K562 (cell line): ENCODE measurements around the gene CD47. TPM values are rescaled to one million over a fixed set of nuclear protein-coding genes. Genes with fewer than 3 reads are reported as not detected.

Experiments
- ATAC-seq: fragments of 200-7000 bp; cut with Tn5 transposase; 3 replicates; pipeline ENCODE4 v1.9.1; 2020; ENCODE audit warnings: moderate library complexity
- BruUV-seq: library from RNA; stranded (reverse); fragments of 400-500 nt; replicated peaks from 2 replicates; lab custom pipeline; 2021; lab: Mats Ljungman, UMichigan
- CTCF ChIA-PET: fragments of 300-600 bp; formaldehyde crosslinking; extraction: SDS; loops from one replicate; lab custom pipeline; 2021; ENCODE audit warnings: low intra/inter-chr PET ratio; lab: Yijun Ruan, JAX
- POLR2A ChIA-PET: fragments of 300-600, 350-650 bp; sonication (Branson Sonifier 250); formaldehyde crosslinking; extraction: SDS; loops from one replicate; lab custom pipeline; 2021; ENCODE audit warnings: antibody characterized with exemption, inconsistent platforms; lab: Yijun Ruan, JAX
- DNase-seq, 4 experiments: peaks; one replicate each; pipeline versions ENCODE4 v3.0.0 to v3.0.0-alpha.2; 2011 to 2018; ENCODE audit warnings: low spot score in 3 of 4, mixed read lengths in 3 of 4; ENCODE audit errors: extremely low read depth in 1 of 4
- FAIRE-seq: peaks from 2 replicates; lab custom pipeline; 2011; peaks lifted over from hg19 to GRCh38; lab: Jason Lieb, UNC
- H2AFZ ChIP-seq: 2 replicates; pipeline ENCODE4 v1.6.0; 2011; ENCODE audit warnings: low read depth, low read length, control low read depth, inconsistent platforms
- H3K27ac ChIP-seq: fragments of 200-600 bp; 3 replicates; pipeline ENCODE4 v1.8.0; 2011; ENCODE audit warnings: low read depth, mild to moderate bottlenecking, control low read depth, inconsistent platforms, low read length, moderate library complexity, mixed read lengths; ENCODE audit errors: extremely low read depth
- H3K27me3 ChIP-seq, 2 experiments: fragments of 300-600 bp in 1 of 2; 2 replicates in 1 of 2; 3 replicates in 1 of 2; pipeline versions ENCODE4 v1.6.0 to v1.8.0; 2011; ENCODE audit warnings: inconsistent platforms in 2 of 2, low read length in 2 of 2, mild to moderate bottlenecking in 1 of 2, mixed read lengths in 1 of 2, moderate library complexity in 1 of 2; ENCODE audit not compliant: control insufficient read depth in 2 of 2, insufficient read depth in 2 of 2
- H3K36me3 ChIP-seq: fragments of 300-600 bp; 3 replicates; pipeline ENCODE4 v1.8.0; 2011; ENCODE audit warnings: mild to moderate bottlenecking, low read length, inconsistent platforms; ENCODE audit not compliant: control insufficient read depth, insufficient read depth
- H3K4me1 ChIP-seq, 2 experiments: fragments of 200-600 bp in 1 of 2; replicated peaks in 1 of 2; 2 replicates in 1 of 2; 3 replicates in 1 of 2; pipeline versions ENCODE4 v1.5.1 to v1.8.0; 2011; ENCODE audit warnings: inconsistent platforms in 2 of 2, low read length in 2 of 2, mild to moderate bottlenecking in 1 of 2, mixed read lengths in 1 of 2, moderate library complexity in 1 of 2; ENCODE audit not compliant: control insufficient read depth in 2 of 2, insufficient read depth in 2 of 2
- H3K4me2 ChIP-seq: 2 replicates; pipeline ENCODE4 v1.6.1; 2011; ENCODE audit warnings: low read length, control low read depth, inconsistent platforms, mixed read lengths; ENCODE audit not compliant: insufficient read depth
- H3K4me3 ChIP-seq: fragments of 200-600 bp; sonication (generic), shearing (Covaris generic); 2 replicates; pipeline ENCODE4 v1.5.1; 2016; ENCODE audit warnings: control low read depth, inconsistent platforms
- H3K79me2 ChIP-seq: fragments of 200-600 bp; 3 replicates; pipeline ENCODE4 v1.8.0; 2011; ENCODE audit warnings: low read length, inconsistent platforms; ENCODE audit not compliant: control insufficient read depth, insufficient read depth
- H3K9ac ChIP-seq, 2 experiments: 2 replicates each; pipeline versions ENCODE4 v1.6.0 to v1.6.1; 2011; ENCODE audit warnings: low read depth in 2 of 2, low read length in 2 of 2, control low read depth in 1 of 2, inconsistent platforms in 1 of 2, mild to moderate bottlenecking in 1 of 2, mixed read lengths in 1 of 2; ENCODE audit not compliant: insufficient read depth in 1 of 2
- H3K9me1 ChIP-seq: one replicate; pipeline ENCODE4 v1.6.0; 2011; ENCODE audit warnings: inconsistent platforms, mild to moderate bottlenecking, low read length, moderate library complexity; ENCODE audit not compliant: control insufficient read depth, insufficient read depth
- H3K9me3 ChIP-seq: replicated peaks from 2 replicates; pipeline ENCODE4 v1.5.1; 2011; ENCODE audit warnings: low read depth, low read length, inconsistent platforms; ENCODE audit not compliant: control insufficient read depth, insufficient read depth
- H4K20me1 ChIP-seq: replicated peaks from 2 replicates; pipeline ENCODE4 v1.6.1; 2011; ENCODE audit warnings: low read length, inconsistent platforms, mixed read lengths; ENCODE audit not compliant: control insufficient read depth, insufficient read depth
- FUS ChIP-seq: fragments of 200-400 bp; formaldehyde crosslinking; optimal IDR thresholded peaks from 2 replicates; pipeline ENCODE3; 2017; ENCODE audit warnings: low read depth, low read length
- KLF13 ChIP-seq: fragments of 450-650 bp; IDR thresholded peaks from 2 replicates; pipeline ENCODE4 v1.6.1; 2016; ENCODE audit warnings: missing genetic modification characterization, low read depth, mild to moderate bottlenecking, missing compliant biosample characterization, moderate library complexity, borderline replicate concordance
- MLLT1 ChIP-seq, 2 experiments: fragments of 450-650 bp; IDR thresholded peaks; 2 replicates each; pipeline ENCODE4 v1.6.1; 2016
- WGBS: fragments of 100-300 bp; shearing (Covaris generic); methylation state at CpG from one replicate; pipeline ENCODE4 v1.1.6; 2016; ENCODE audit warnings: low coverage, mixed read lengths; ENCODE audit not compliant: insufficient coverage; ENCODE audit errors: missing lambda C conversion rate; 5-methylcytosine and 5-hydroxymethylcytosine counted together
- in situ Hi-C: fragments of 300-500 bp; cut with MboI; formaldehyde crosslinking; loops from 4 replicates; pipeline ENCODE4 v1.15.0; 2018; ENCODE audit warnings: inconsistent platforms, mixed read lengths
- intact Hi-C: fragments of 100-400 bp; cut with micrococcal nuclease; formaldehyde crosslinking; loops from 2 replicates; pipeline ENCODE4 v1.14.2; 2022
- polyA plus RNA-seq, 8 experiments: library from polyadenylated mRNA; depleted of rRNA in 4 of 8; stranded (reverse) in 5 of 8; unstranded in 3 of 8; fragments of >200 nt; fragmentation: Nextera tagmentation in 2 of 8; fragmentation: Illumina TruSeq in 1 of 8; extraction: Ambion mirVana in 2 of 8; extraction: Trizol in 1 of 8; gene quantifications; 2 replicates each; pipeline versions ENCODE4 v1.2.1 to v1.2.3, GENCODE V29; 2011 to 2014; ENCODE audit warnings: inconsistent platforms in 1 of 8, missing spikeins in 1 of 8
- total RNA-seq, 7 experiments: library from RNA; depleted of rRNA in 6 of 7; stranded (reverse); fragments of >200 nt in 6 of 7; fragmentation: Illumina TruSeq in 2 of 7; extraction: Trizol in 2 of 7; gene quantifications; 2 replicates each; pipeline versions ENCODE4 v1.2.1 to v1.2.3, GENCODE V29; 2011 to 2021; ENCODE audit warnings: low replicate concordance in 1 of 7

CD47 gene
- total and polyA plus RNA-seq, 9 of the 15 experiments (the other 6 are each of a cell fraction or from before 2014, with no cell fraction given), result 10.2 to 62.6 (median 36.3) TPM

GRCh38 chr3:108022256-108023150 lies 68.3 kb downstream of the CD47 start:
- H3K4me1 ChIP-seq, result no peaks in the 10 kb centered on the region; a peak in 1 of 5 replicates
- no peak overlapping the region for H3K4me3 ChIP-seq
- no peaks in the 10 kb centered on the region for H3K36me3 ChIP-seq
- no peaks in the 10 kb centered on the region for H3K9me3 ChIP-seq
- peaks cover 0 to 4% of the 10 kb centered on the region in 2 experiments; a peak in 3 of 5 replicates for H3K27me3 ChIP-seq
- no peaks in the 10 kb centered on the region for H3K79me2 ChIP-seq
- WGBS, result 40% methylated on average over 3 of the region's 3 CpGs
- no peak overlapping the region for H3K27ac ChIP-seq
- no TSS peak for BruUV-seq
- no peak for TF ChIP-seq KLF13 (tag)
- TF ChIP-seq FUS, result no peak
- no peak for TF ChIP-seq MLLT1 (IDR thresholded peaks at IDR 0.05)
- TF ChIP-seq, all 486 proteins: peak for 0
- in situ Hi-C loops, result no loop called here
- Histone ChIP-seq H3K9me1 (no peaks in the 10 kb centered on the region), H2AFZ (no peak overlapping the region), H4K20me1 (no peaks in the 10 kb centered on the region), H3K4me2 (no peak overlapping the region), H3K9ac (no peak overlapping the region)
- ATAC-seq, result no peak
- ChIA-PET CTCF (no interaction called here), POLR2A (no interaction called here)
- DNase-seq, result no peak
- intact Hi-C loops, result no loop called here
- no peak for FAIRE-seq
